Breast epithelium (tissue), 4 donors: Measurements from ENCODE around the gene THSD4. TPM values are rescaled to one million over a fixed set of nuclear protein-coding genes. Genes with fewer than 3 reads are reported as not detected.

Experiments
- DNase-seq, 2 donors: peaks; one replicate each; pipeline ENCODE4 v3.0.0-alpha.2; 2019; ENCODE audit warnings: low spot score in 2 of 2
- H3K27ac ChIP-seq, 2 donors: fragments of 200-600 bp; sonication (generic) in 1 of 2; one replicate each; pipeline ENCODE4 v1.5.1; 2016 to 2019; ENCODE audit warnings: mild to moderate bottlenecking in 1 of 2
- H3K27me3 ChIP-seq, 2 donors: fragments of 200-600 bp; sonication (generic) in 1 of 2; one replicate each; pipeline versions ENCODE4 v1.5.1 to v1.6.0; 2017 to 2019; ENCODE audit warnings: control low read depth in 1 of 2, mild to moderate bottlenecking in 1 of 2
- H3K36me3 ChIP-seq: fragments of 200-600 bp; one replicate; pipeline ENCODE4 v1.5.1; 2019
- H3K4me1 ChIP-seq, 2 donors: fragments of 200-600 bp; sonication (generic); one replicate each; pipeline ENCODE4 v1.5.1; 2016 to 2019; ENCODE audit warnings: control low read depth in 1 of 2
- H3K4me3 ChIP-seq, 3 donors: fragments of 200-600 bp; sonication (generic); 1 replicate in 2 of 3; 2 replicates in 1 of 3; pipeline ENCODE4 v1.5.1; 2016 to 2019; ENCODE audit warnings: mild to moderate bottlenecking in 3 of 3, moderate library complexity in 2 of 3
- H3K9me3 ChIP-seq, 2 donors: fragments of 200-600 bp; sonication (generic) in 1 of 2; one replicate each; pipeline ENCODE4 v1.5.1; 2016 to 2019; ENCODE audit warnings: control low read depth in 1 of 2
- POLR2A ChIP-seq: fragments of 450-650 bp; IDR thresholded peaks from one replicate; pipeline ENCODE4 v1.6.1; 2016; ENCODE audit warnings: antibody characterized with exemption, mild to moderate bottlenecking, moderate library complexity
- POLR2AphosphoS5 ChIP-seq, 3 donors: sonication (generic); formaldehyde crosslinking; IDR thresholded peaks; one replicate each; pipeline ENCODE4 v1.6.1; 2017; ENCODE audit warnings: antibody characterized with exemption in 3 of 3
- intact Hi-C: fragments of 100-400 bp; cut with DNase I; formaldehyde crosslinking; loops from one replicate; pipeline ENCODE4 v1.15.1; 2023; ENCODE audit warnings: low total_unique reads
- total RNA-seq, 3 donors: library from RNA; depleted of rRNA; stranded (reverse); fragments of >200 nt; gene quantifications; one replicate each; pipeline ENCODE4 v1.1.0, GENCODE V29; 2016
- TF ChIP-seq, protein P1 (sequence below), 3 donors: fragments of 450-650 bp; IDR thresholded peaks; one replicate each; pipeline ENCODE4 v1.5.1; 2016 to 2017; ENCODE audit warnings: antibody characterized with exemption in 3 of 3, mild to moderate bottlenecking in 3 of 3, moderate library complexity in 3 of 3

Gene THSD4
- total RNA-seq, 3 donors from 2014 or later: 0.64 to 58.7 (median 41.3) TPM

DNA sequence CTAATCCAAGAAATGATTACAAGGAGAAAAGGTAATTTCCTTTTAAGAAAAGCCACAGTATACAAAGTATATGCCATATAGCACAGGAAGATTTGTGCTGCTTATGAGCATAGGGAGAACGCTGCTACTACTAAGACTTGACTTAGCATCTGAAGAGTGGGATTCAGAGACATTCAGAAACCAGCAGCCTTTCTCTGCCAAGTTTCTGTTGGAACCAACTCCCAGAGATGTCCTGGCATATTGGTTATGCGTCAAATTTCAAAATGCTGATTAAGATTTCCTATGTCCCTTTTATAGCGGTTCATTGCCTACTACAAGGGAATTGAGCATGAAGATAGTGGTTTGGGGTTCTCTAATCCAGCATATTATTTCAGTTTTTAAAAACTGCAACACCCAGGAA, 700.0 kb downstream of the THSD4 start:
- no peaks in the 10 kb centered on the region for H3K9me3 ChIP-seq
- intact Hi-C loops: no loop called here
- no peaks in the 10 kb centered on the region for H3K4me1 ChIP-seq

DNA sequence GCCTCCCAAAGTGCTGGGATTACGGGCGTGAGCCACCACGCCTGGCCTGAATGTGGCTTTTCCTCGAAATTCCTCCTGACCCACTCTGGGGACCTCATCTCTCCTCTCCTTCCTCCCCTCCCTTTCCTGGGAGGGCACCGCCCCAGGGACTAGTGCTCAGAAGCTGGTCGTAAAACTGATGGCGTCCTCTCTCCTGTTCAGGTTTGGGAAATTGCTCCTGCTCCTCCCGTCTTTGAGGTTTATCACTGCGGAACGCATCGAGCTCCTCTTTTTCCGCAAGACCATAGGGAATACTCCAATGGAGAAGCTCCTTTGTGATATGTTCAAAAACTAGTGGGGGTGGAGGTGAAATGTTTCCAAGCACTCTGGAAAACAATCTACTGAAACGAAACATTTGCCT, 702.1 kb downstream of the THSD4 start:
- H3K27ac ChIP-seq: no peak overlapping the region
- intact Hi-C loops: no loop called here
- H3K4me1 ChIP-seq: no peaks in the 10 kb centered on the region
- peaks cover 5 to 8% of the 10 kb centered on the region in 2 donors for H3K9me3 ChIP-seq
- no peak for DNase-seq
- no peaks in the 10 kb centered on the region for H3K27me3 ChIP-seq
- H3K4me3 ChIP-seq: no peak overlapping the region
- no peaks in the 10 kb centered on the region for H3K36me3 ChIP-seq
- TF ChIP-seq, protein P1, sequence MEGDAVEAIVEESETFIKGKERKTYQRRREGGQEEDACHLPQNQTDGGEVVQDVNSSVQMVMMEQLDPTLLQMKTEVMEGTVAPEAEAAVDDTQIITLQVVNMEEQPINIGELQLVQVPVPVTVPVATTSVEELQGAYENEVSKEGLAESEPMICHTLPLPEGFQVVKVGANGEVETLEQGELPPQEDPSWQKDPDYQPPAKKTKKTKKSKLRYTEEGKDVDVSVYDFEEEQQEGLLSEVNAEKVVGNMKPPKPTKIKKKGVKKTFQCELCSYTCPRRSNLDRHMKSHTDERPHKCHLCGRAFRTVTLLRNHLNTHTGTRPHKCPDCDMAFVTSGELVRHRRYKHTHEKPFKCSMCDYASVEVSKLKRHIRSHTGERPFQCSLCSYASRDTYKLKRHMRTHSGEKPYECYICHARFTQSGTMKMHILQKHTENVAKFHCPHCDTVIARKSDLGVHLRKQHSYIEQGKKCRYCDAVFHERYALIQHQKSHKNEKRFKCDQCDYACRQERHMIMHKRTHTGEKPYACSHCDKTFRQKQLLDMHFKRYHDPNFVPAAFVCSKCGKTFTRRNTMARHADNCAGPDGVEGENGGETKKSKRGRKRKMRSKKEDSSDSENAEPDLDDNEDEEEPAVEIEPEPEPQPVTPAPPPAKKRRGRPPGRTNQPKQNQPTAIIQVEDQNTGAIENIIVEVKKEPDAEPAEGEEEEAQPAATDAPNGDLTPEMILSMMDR (IDR thresholded peaks at IDR 0.05): no peak
- no peak for TF ChIP-seq POLR2AphosphoS5 (IDR thresholded peaks at IDR 0.05)
- no peak for TF ChIP-seq POLR2A

More for the DNA sequence above, 700.0 kb downstream of the THSD4 start:
- H3K27ac ChIP-seq: no peak overlapping the region
- no peaks in the 10 kb centered on the region for H3K36me3 ChIP-seq
- H3K4me3 ChIP-seq: no peak overlapping the region
- TF ChIP-seq, protein P1 (IDR thresholded peaks at IDR 0.05): no peak
- TF ChIP-seq POLR2A: no peak
- TF ChIP-seq POLR2AphosphoS5 (IDR thresholded peaks at IDR 0.05): no peak
- DNase-seq: no peak
- H3K27me3 ChIP-seq: no peaks in the 10 kb centered on the region

DNA sequence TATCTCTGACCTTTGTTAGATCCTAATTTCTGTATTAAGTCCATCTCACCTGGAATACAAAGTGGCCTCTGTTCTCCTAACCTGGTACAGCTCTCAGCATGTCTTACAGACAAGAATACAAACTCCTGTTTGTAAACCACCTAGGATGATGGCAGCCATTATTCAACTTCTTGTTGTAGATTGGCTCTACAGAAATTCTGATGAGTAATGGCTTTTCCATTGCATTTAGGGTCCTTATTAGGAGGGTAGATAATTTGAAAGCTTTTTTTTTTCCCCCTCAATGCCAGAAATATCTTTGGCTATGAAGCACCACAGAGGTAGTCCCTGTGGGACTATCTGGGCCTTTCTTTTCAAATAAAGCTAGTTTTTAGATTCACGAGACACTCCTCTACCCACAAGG, 704.9 kb downstream of the THSD4 start:
- Histone ChIP-seq H3K36me3 (no peaks in the 10 kb centered on the region), H3K4me3 (no peak overlapping the region), H3K9me3 (peaks cover 8 to 12% of the 10 kb centered on the region in 2 donors), H3K27ac (no peak overlapping the region), H3K27me3 (no peaks in the 10 kb centered on the region), H3K4me1 (no peaks in the 10 kb centered on the region)
- TF ChIP-seq, protein P1 (IDR thresholded peaks at IDR 0.05): no peak
- TF ChIP-seq POLR2A (no peak), POLR2AphosphoS5 (IDR thresholded peaks at IDR 0.05) (no peak)
- no peak for DNase-seq
- intact Hi-C loops: no loop called here

DNA sequence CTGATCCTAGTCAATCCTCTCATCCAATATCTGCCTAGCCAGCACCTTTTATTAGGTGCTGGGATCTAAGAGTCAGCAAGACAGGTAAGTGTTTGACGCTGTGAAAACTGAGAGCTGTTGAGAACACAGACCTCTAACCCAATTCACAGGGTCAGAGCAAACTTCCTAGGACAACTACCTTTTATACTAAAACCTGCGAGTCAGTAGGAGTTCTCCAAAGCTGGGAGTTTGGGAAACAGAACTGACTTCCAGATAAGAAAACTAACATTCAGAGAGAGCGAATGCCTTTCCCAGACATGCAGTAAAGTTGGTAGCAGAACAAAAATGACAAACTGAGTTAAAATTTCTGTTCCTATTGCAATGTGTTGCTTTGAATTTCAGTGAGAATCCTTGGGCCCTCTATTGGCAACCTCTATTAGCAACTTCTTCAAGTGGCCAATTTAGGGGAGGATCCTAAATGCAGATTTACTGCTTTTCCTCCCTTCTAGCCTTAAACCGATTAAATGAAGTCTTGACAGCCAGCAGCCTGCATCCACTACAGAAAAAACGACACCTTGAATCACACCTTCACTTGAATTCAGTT, 706.4 kb downstream of the THSD4 start:
- TF ChIP-seq POLR2AphosphoS5 (IDR thresholded peaks at IDR 0.05): no peak
- no peak for TF ChIP-seq POLR2A
- TF ChIP-seq, protein P1 (IDR thresholded peaks at IDR 0.05): no peak

DNA sequence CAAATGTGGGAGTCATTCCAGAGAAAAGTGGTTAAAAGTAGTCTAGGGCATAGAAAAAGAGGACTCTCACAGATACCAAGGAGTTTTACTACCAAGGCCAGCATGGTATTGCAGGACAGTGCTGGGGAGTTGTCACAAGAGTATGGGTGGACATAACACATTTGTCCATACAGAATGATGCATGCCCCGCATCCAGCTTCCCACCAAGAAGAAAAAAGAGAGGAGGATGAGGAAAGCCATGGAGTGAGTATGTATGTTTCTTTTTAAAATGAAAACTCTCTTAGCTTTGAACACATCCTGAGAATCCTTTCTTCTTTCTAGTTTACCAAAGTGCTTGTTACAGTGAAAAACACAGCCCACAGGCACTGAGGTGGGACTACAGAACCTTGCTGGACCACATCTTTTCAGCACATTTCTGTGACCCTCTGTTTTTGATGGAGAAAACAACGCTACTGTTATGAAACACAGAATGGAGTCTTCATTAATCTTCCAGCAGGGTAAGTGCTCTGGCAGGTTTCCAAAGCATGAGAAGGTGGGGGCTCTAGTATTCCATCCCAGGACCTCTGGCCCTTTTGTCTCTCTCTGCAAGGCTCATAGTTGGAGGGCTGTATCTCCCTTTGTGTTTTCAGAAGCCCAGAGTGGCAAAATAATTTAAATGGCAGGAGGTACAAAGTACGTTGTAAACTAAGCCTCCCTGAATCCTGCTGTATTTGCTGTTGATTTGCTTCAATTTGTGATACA, 707.8 kb downstream of the THSD4 start:
- H3K4me1 ChIP-seq: no peaks in the 10 kb centered on the region
- no peaks in the 10 kb centered on the region for H3K36me3 ChIP-seq
- no peak for TF ChIP-seq POLR2A
- no peak for TF ChIP-seq POLR2AphosphoS5 (IDR thresholded peaks at IDR 0.05)
- TF ChIP-seq, protein P1 (IDR thresholded peaks at IDR 0.05): no peak
- H3K27me3 ChIP-seq: no peaks in the 10 kb centered on the region
- H3K27ac ChIP-seq: no peak overlapping the region
- DNase-seq: no peak
- H3K4me3 ChIP-seq: no peak overlapping the region
- intact Hi-C loops: no loop called here
- peaks cover 8 to 12% of the 10 kb centered on the region in 2 donors for H3K9me3 ChIP-seq

More for the DNA sequence above, 706.4 kb downstream of the THSD4 start:
- H3K36me3 ChIP-seq: no peaks in the 10 kb centered on the region
- H3K27ac ChIP-seq: no peak overlapping the region
- DNase-seq: no peak
- H3K27me3 ChIP-seq: no peaks in the 10 kb centered on the region
- H3K9me3 ChIP-seq: peaks cover 8 to 12% of the 10 kb centered on the region in 2 donors
- H3K4me3 ChIP-seq: no peak overlapping the region
- H3K4me1 ChIP-seq: no peaks in the 10 kb centered on the region
- intact Hi-C loops: no loop called here
